Natural killer cell (primary cell): Measurements from ENCODE around the gene ATN1. TPM values are rescaled to one million over a fixed set of nuclear protein-coding genes. Genes with fewer than 3 reads are reported as not detected.
A peak's percentile ranks its signal among the peaks of the same experiment; 100 is the strongest.

ENCODE experiments used
- ATAC-seq, 3 donors: fragments of 150-1000 bp in 2 of 3; fragments of 200-7000 bp in 1 of 3; cut with Tn5 transposase; 1 replicate in 1 of 3; 2 replicates in 2 of 3; pipeline ENCODE4 v1.10.0; 2021; ENCODE audit warnings: mild to moderate bottlenecking in 2 of 3, moderate library complexity in 2 of 3
- DNase-seq, 2 donors: peaks; one replicate each; pipeline versions ENCODE4 v3.0.0 to v3.0.0-alpha.2; 2013 to 2021; ENCODE audit warnings: mixed read lengths in 1 of 2
- H3K27ac ChIP-seq: one replicate; pipeline ENCODE4 v1.5.1; 2013; ENCODE audit warnings: mild to moderate bottlenecking, low read length
- H3K27me3 ChIP-seq: one replicate; pipeline ENCODE4 v1.6.1; 2013; ENCODE audit warnings: low read length; ENCODE audit not compliant: control insufficient read depth, insufficient read depth
- H3K36me3 ChIP-seq: one replicate; pipeline ENCODE4 v1.6.1; 2013; ENCODE audit warnings: low read length; ENCODE audit not compliant: control insufficient read depth, insufficient read depth
- H3K4me1 ChIP-seq: one replicate; pipeline ENCODE4 v1.6.1; 2013; ENCODE audit warnings: low read length; ENCODE audit not compliant: control insufficient read depth, insufficient read depth
- H3K4me3 ChIP-seq: one replicate; pipeline ENCODE4 v1.5.1; 2013; ENCODE audit warnings: low read length
- H3K9me3 ChIP-seq: one replicate; pipeline ENCODE4 v1.6.1; 2013; ENCODE audit warnings: low read length; ENCODE audit not compliant: control insufficient read depth, insufficient read depth
- H3K27ac Mint-ChIP-seq, 2 donors: one replicate each; pipeline ENCODE4 v1.8.0; 2022; ENCODE audit warnings: mild to moderate bottlenecking in 2 of 2, mixed read lengths in 2 of 2, moderate library complexity in 1 of 2
- H3K27me3 Mint-ChIP-seq, 2 donors: one replicate each; pipeline ENCODE4 v1.8.0; 2022; ENCODE audit warnings: low read depth in 2 of 2, mixed read lengths in 2 of 2
- H3K36me3 Mint-ChIP-seq: one replicate; pipeline ENCODE4 v1.8.0; 2022; ENCODE audit warnings: mixed read lengths
- H3K4me1 Mint-ChIP-seq, 2 donors: one replicate each; pipeline ENCODE4 v1.8.0; 2022; ENCODE audit warnings: mixed read lengths in 2 of 2
- H3K4me3 Mint-ChIP-seq: one replicate; pipeline ENCODE4 v1.8.0; 2022; ENCODE audit warnings: mild to moderate bottlenecking, moderate library complexity, mixed read lengths
- H3K9me3 Mint-ChIP-seq, 2 donors: one replicate each; pipeline ENCODE4 v1.8.0; 2022; ENCODE audit warnings: mixed read lengths in 2 of 2
- WGBS: methylation state at CpG from one replicate; pipeline ENCODE4 v1.1.7; 2013; ENCODE audit warnings: missing lambda C conversion rate; ENCODE audit not compliant: insufficient coverage; 5-methylcytosine and 5-hydroxymethylcytosine counted together
- intact Hi-C: fragments of 100-400 bp; cut with micrococcal nuclease; formaldehyde crosslinking; loops from one replicate; pipeline ENCODE4 v1.14.2; 2022
- total RNA-seq, 4 donors: library from RNA; stranded (reverse); fragments of 120-200 nt in 1 of 4; gene quantifications; one replicate each; pipeline versions ENCODE4 v1.2.3 to v1.2.4, GENCODE V29; 2013 to 2022
- TF ChIP-seq, protein P1 (sequence below): fragments of 200-600 bp; IDR thresholded peaks from one replicate; pipeline ENCODE4 v1.8.0; 2022; ENCODE audit warnings: antibody characterized with exemption

ATN1 gene
- total RNA-seq, 3 donors from 2014 or later (not counting 1 experiment from before 2014, with no cell fraction given): 29.3 to 34.0 (median 31.9) TPM

GRCh38 chr12:6957741-6958608 is 30.2 kb downstream of the ATN1 start:
- TF ChIP-seq, protein P1, sequence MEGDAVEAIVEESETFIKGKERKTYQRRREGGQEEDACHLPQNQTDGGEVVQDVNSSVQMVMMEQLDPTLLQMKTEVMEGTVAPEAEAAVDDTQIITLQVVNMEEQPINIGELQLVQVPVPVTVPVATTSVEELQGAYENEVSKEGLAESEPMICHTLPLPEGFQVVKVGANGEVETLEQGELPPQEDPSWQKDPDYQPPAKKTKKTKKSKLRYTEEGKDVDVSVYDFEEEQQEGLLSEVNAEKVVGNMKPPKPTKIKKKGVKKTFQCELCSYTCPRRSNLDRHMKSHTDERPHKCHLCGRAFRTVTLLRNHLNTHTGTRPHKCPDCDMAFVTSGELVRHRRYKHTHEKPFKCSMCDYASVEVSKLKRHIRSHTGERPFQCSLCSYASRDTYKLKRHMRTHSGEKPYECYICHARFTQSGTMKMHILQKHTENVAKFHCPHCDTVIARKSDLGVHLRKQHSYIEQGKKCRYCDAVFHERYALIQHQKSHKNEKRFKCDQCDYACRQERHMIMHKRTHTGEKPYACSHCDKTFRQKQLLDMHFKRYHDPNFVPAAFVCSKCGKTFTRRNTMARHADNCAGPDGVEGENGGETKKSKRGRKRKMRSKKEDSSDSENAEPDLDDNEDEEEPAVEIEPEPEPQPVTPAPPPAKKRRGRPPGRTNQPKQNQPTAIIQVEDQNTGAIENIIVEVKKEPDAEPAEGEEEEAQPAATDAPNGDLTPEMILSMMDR: no peak
- peak overlapping the region; percentile 22 for H3K4me3 ChIP-seq
- H3K36me3 ChIP-seq: peaks cover 71% of the 10 kb centered on the region
- Mint-ChIP-seq H3K36me3 (no peaks in the 10 kb centered on the region), H3K27me3 (no peaks in the 10 kb centered on the region), H3K9me3 (no peaks in the 10 kb centered on the region), H3K4me1 (peaks cover 75 to 89% of the 10 kb centered on the region in 2 donors), H3K27ac (peak overlapping the region; percentile 98 to 99), H3K4me3 (peak overlapping the region; percentile 92)
- H3K27ac ChIP-seq: peak overlapping the region; percentile 96
- ATAC-seq (no peak), DNase-seq (peak in 1 of 2 donors; percentile 41)
- H3K9me3 ChIP-seq: no peaks in the 10 kb centered on the region
- intact Hi-C loops: no loop called here
- H3K4me1 ChIP-seq: peaks cover 100% of the 10 kb centered on the region
- 67% methylated on average over 28 of the region's 28 CpGs for WGBS
- H3K27me3 ChIP-seq: no peaks in the 10 kb centered on the region

GRCh38 chr12:6958609-6959057 is 30.9 kb downstream of the ATN1 start:
- intact Hi-C loops: loop anchor here (1.0 kb wide), 2 partner anchors 9 to 14 kb away; partner anchors contain the start of gene C12orf57
- H3K36me3 Mint-ChIP-seq: no peaks in the 10 kb centered on the region
- no peaks in the 10 kb centered on the region for H3K27me3 Mint-ChIP-seq
- TF ChIP-seq, protein P1: no peak
- H3K27ac Mint-ChIP-seq: peak overlapping the region; percentile 98 to 99
- peaks cover 70 to 82% of the 10 kb centered on the region in 2 donors for H3K4me1 Mint-ChIP-seq
- Histone ChIP-seq H3K4me1 (peaks cover 95% of the 10 kb centered on the region), H3K36me3 (peaks cover 69% of the 10 kb centered on the region), H3K27ac (peak overlapping the region; percentile 96), H3K9me3 (no peaks in the 10 kb centered on the region), H3K27me3 (no peaks in the 10 kb centered on the region), H3K4me3 (peak overlapping the region; percentile 22)
- no peaks in the 10 kb centered on the region for H3K9me3 Mint-ChIP-seq
- DNase-seq: no peak
- no peak for ATAC-seq
- H3K4me3 Mint-ChIP-seq: peak overlapping the region; percentile 92
- 11% methylated on average over 10 of the region's 10 CpGs for WGBS

DNA sequence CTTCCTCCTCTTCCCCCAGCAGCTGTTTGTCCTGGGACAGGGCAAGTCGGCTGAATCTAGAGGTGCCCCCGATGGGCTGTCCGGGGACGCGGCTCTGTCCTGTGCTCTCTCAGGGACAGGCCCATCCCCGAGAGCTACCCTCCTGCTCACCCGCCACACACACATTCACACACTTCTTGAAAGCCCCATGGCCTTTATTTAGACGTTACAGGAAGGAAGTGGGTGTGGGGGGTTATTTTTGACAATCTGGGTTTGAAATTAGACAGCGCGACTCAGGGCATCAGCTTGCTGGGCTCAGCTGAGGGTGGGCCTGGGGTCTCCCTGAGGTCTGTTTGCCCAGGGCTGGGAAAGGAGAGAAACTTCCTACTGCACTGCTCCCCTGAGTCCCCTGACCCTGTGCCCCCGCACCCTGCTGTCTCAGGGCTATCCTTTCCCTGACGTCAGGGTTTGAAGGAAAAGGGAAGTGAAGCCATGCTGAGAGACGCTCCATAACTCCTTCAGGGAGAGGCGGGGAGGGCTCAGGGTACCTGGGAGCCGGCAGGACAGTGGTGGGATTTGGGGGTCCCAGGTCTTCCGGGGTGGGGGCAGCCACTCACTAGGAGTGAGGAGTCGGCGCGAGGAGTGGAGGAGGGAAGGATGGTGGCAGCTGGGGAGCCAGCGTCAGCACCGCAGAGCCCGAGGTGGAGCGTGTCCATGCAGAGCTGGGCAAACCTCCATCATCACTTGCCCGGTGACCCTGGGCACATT is 31.5 kb downstream of the ATN1 start:
- ATAC-seq (peak; percentile 61 to 79 (median 66)), DNase-seq (peak; percentile 76 to 91)
- intact Hi-C loops: loop anchor here (1.0 kb wide), 2 partner anchors 10 to 15 kb away; partner anchors contain the start of gene C12orf57
- Histone ChIP-seq H3K36me3 (peaks cover 67% of the 10 kb centered on the region), H3K27ac (peak overlapping the region; percentile 96), H3K4me3 (peak overlapping the region; percentile 22), H3K27me3 (no peaks in the 10 kb centered on the region), H3K9me3 (no peaks in the 10 kb centered on the region), H3K4me1 (peaks cover 89% of the 10 kb centered on the region)
- WGBS: 19% methylated on average over 22 of the region's 24 CpGs
- Mint-ChIP-seq H3K9me3 (no peaks in the 10 kb centered on the region), H3K27me3 (no peaks in the 10 kb centered on the region), H3K27ac (peak overlapping the region; percentile 98 to 99), H3K36me3 (no peaks in the 10 kb centered on the region), H3K4me1 (peaks cover 66 to 76% of the 10 kb centered on the region in 2 donors), H3K4me3 (peak overlapping the region; percentile 92)
- TF ChIP-seq, protein P1: no peak
